HG03039 (cell line): ENCODE data around the gene JAM2.
"Not testable (repeated sequence)": the region's sequence is repeated elsewhere in the genome, so short reads cannot be mapped to it uniquely, and the experiment has no call there.

Source experiments
- ATAC-seq: cut with Tn5 transposase; IDR thresholded peaks from one replicate; pipeline ENCODE4 v1.9.1; 2021; ENCODE audit warnings: mild to moderate bottlenecking, moderate library complexity; ENCODE audit not compliant: unreplicated experiment

JAM2 gene

DNA sequence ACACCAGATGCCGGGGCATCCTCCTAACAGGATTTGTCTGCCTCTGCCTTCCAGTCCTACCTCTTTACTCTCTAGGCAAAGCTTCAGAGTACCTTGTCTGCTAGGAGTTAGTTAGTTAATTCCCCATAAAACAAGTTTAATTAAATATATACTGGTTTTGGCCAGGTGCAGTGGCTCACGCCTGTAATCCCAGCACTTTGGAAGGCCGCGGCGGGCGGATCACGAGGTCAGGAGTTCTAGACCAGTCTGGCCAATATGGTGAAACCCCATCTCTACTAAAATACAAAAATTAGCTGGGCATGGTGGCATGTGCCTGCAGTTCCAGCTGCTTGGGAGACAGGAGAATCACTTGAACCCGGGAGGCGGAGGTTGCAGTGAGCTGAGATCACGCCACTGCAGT, 75.0 kb downstream of the JAM2 start:
- ATAC-seq, result not testable (repeated sequence)

DNA sequence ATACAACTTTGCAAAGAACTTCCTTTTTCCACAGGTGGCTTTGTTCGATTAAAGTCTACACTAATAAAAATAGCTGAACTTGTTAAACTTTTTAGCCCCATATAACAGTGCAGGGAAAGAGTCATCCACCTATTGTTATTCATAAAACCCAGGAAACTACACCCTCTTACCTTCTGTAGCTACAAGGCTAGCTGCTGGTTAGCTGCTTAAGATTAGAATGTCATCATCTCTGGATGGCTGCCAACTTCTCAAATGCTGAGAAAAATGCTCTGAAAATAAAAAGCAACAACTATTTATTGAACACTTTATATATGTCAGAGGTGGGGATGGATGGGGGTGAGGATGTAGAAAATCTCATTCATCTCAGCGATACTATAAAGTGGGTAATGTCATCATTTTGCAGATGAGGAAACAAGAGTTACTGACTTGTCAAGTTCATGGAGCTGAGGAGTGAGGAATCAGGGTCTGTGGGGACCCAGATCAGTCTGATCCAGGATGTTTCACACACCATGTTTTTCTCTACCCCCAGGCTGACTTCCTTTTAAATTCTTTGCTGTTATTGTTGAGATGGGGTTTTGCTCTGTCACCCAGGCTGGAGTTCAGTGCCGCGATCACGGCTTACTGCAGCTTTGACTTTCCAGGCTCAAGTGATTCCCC, 78.6 kb downstream of the JAM2 start:
- ATAC-seq, result no peak

DNA sequence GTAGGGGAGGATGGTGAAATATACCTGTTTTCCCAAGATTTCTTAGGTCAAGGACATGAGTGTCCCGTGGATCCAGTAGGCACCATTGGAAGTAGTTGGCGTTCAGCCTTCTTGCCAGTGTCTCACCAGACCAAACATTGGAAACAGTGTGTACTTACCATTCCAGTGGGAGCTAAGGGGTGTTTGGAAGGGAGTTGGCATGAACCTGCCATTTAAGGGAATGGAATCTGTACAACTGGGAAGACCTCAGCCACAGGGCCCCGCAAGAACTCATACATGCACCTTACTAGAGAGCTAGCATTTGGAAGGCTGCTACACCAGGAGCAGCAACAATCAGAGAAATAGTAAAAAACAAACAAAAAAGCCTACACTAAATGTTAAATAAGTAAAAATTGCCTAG, 82.9 kb downstream of the JAM2 start:
- ATAC-seq, result no peak

DNA sequence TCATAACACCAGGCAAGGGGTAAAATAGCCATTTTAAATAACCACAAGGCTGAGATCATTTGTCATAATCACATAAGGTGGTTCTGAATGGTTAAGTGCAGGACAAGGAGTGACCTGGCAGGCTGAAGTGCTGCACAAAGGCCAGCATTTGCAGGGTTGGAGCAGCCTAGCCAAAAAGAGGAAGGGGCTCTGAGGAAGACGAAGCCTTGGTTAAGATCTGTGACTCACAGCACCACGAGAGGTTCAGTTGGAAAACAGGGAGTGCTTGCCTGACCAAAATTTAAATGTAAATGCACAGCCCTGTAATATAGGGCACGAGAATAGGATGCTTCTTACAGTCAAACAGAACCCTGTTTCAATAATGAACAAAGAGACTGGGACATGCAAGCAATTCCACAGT, 83.6 kb downstream of the JAM2 start:
- no peak for ATAC-seq

DNA sequence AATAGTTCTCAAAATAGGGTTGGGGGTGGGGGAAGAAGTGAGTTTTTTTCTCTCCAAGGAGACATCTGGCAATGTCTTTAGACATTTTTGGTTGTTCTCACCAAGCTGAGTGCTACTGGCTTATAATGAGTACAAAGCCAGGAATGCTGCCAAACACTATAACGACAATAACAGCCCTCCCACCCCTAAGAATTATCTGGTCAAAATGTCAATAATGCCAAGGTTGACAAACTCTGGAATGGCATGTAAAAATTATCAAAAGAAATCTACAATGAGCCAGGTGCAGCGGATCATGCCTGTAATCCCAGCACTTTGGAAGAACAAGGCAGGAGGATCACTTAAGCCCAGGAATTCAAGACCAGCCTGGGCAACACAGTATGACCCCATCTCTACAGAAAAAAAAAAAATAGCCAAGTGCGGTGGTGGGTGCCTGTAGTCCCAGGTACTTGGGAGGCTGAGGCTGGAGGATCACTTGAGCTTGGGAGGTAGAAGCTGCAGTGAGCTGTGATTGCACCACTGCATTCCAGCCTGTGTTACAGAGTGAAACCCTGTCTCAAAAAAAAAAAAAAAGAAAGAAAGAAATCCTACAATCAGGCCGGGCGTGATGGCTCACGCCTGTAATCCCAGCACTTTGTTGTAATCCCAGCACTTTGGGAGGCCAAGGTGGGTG, 93.2 kb downstream of the JAM2 start:
- ATAC-seq, result no peak

DNA sequence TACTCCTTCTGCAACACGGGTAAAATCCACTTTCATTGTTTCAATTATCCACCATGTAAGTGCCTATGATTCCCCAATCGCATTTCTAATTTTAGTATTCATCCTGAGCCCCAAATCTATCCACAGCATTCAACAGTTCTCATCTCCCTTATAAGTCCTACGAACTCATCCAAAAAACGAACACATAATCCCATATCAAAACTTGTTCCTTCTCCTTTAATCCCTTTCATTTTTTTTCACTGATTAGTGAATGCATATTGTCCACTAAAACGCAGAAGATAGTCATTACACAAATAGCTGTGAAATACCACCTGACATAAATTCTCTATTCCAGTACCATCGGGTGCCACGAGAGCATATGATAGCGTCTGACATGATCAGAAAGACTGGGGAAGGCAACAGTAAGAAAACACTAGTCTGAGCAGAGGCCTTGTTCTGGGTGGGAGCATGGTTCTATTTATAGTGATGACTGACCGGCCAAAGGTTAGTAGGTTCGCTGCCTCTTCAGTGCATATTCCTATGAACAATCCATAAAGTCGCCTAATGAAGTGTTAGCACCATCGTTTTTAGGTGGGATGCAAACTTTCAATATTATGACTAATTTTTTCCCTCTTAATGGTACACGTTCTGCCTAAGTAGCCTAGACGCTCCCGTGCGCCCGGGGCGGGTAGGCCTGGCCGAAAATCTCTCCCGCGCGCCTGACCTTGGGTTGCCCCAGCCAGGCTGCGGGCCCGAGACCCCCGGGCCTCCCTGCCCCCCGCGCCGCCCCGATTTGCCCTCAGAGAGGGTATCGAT, 95.0 kb downstream of the JAM2 start:
- ATAC-seq, result peak; percentile 5

DNA sequence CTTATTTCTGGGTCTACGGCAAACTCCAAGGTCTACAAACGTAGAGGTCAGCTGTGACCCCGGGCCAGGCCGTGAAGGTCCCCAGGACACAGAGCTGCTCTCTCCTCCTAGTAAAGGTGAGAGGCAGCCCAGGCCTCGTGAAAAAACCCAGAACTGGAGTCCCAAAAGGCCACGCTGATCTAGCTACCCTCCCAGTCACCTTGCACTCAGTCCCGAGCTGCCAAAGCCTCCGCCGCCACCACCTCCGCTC, 95.5 kb downstream of the JAM2 start:
- no peak for ATAC-seq

DNA sequence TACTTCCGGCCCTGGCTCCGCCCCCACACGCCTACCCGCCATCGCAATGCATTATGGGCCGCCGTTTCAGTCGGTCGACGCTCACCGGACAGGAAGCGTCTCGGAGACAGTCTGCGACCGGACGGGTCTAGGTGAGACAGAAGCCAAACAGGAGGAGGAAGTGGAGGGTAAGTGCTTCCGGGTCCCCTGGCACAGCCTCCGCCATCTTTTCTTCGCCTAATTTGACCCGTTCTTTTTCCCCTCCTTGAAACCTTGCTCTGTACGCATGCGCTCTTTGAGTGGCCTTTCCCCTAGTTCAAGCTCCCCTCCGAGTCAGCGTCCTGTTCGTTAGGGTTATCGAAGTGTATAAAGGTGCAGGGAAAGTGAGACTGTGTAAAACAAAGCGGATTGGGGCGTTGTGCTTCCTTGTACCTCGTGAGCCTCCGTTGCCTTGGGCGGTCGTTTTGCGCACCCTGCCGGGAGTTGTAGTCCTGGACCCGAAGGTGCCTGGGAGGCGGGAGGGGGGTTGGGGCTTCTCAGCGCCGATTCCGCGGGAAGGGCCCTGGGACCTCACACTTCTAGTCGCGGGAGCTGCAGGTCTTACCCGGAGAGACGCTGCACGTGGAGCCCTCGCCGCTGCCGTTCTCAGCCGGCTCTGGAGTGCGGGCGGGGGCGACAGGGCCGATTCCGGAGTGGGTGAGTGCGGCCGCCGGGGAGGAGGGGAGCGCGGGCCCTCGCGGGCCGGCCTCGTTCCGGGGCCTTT, 96.0 kb downstream of the JAM2 start, which contains the start of the genes ATP5PF and GABPA:
Gene ATP5PF (minus strand): TSS at position 1 of the 742 bp plus-strand sequence. CDS start 5,110 bp downstream, outside the sequence.
Gene GABPA (plus strand): TSS at position 69 of the 742 bp plus-strand sequence. CDS start 6,627 bp downstream, outside the sequence.
- ATAC-seq, result peak; percentile 88

DNA sequence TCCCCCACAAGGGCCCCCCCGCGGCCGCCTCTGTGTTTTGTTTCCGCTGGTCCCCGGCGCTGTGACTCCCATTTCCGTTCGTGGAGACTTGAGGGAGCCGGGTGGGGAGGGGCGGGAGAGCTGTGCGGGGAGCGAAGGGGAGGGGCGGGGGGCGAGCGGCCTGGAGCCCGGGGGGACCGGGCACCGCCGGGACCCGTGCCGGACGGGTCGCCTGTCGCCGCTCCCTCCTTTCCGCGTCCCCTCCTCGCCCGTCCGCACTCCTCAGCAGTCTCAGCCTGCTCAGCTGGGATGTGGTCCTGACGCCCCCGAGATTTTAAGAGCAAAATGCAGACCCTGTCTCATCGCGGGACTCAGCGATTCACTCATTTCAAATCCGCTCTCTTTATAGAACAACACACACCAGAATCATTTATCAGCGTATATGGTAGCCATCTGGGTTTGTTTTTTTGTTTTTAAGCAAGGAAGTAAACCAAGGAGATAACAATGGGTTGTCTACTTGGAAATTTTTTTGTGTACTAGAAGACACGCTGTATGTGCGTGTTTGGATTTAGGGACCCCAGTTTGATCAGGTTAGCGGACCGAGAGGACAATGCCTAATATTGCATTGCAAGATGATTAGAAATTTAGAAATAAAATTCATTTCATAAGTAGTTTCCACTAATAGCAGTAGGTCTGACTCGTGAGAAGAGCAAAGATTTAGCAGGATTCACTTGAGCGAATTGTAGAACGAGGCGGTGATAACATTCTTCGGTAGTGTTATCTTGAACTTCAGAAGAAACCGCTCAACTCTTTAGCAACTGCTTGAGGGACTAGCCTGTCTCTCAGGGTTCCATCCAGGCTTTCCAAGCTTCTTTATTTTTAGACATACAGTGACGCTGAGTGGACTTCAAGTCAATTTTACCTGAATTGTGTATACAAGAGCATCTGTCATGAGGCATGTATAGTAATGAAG, 96.9 kb downstream of the JAM2 start:
- ATAC-seq, result peak; percentile 4

DNA sequence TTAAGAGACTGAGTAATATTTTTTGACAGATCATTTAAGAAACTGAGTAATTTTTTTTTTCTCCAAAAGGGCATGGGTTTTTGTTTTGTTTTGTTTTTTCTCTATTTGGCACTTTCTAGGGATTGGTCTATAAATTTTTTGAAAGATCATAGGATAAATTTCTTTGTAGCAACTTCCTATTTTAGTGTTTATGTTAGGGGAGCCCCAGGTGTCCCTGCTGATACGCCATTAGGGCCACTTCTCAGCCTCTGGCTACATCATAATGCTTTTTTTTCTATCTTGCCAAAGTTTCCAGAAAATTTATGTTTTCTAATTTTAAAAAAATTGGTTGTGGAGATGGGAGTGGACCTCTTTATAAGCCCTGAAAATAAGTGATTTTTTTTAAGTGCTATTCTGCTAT, 98.4 kb downstream of the JAM2 start:
- ATAC-seq, result no peak

DNA sequence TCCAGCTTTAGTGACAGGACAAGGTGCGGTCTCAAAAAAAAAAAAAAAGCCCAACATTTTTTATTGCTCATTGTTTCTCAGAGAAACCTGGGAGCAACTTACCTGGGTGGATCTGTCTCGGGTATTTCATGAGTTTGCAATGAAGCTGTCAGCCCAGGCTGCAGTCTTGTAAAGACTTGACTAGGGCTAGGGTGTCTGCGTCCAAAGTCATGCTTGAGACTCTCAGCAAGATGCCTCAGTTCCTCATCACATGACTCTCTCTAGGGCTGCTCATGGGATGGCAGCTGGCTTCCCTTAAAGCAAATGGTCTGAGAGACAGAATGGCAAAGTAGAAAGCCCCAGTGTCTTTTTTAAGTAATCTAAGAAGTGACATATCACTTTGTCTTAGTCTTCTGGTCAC, 103.8 kb downstream of the JAM2 start:
- ATAC-seq, result no peak

DNA sequence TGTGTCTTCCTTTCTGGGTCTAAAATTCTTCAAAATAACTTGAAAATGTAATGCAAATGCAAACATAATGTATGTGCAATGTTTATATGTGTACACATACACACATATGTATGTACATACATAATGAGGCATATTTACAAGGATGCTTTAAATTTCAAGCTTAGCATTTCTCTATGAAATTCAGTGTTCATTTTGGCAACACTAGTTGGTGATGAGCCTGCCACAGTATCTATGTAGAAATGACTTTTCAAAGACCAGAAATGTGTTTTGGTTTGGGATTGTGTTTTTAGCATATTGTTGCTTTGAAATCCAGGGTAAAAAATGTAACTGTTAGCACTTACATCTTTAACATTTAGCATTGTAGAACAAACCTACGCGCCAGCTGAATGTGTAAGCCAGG, 105.8 kb downstream of the JAM2 start:
- no peak for ATAC-seq

DNA sequence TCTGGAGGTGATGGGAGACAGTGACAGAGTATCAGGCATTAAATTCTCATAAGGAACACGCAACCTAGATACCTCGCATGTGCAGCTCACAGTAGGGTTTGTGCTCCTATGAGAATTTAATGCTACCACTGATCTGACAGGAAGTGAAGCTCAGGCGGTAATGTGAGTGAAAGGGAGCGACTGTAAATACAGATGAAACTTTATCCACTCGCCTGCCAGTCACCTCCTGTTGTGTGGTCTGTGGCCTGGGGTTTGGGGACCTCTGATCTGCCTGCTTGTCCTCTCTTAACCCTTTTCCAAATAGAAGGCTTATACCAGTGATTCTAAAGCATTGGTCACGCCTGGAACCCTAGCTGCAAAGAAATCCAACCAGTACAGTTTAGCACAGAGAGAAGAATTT, 111.0 kb downstream of the JAM2 start:
- no peak for ATAC-seq

DNA sequence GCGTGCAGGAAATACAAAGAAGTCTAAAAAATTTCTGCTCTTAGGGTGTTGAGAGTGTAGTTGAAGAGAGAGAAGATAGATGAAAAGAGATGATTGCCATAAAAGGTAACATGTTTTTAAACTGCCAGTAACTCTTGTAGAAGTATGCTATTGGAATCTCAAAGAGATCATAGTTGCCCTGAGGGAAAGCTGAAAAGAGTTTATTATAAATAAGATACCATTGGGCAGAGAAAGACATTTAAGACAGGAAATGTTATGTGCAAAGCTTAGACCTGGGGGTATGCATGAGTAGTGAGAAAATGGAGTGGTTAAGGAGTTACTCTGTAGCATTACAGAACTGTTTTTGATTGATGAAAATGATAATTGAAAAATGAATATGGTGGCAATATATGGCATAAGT, 113.4 kb downstream of the JAM2 start:
- no peak for ATAC-seq

DNA sequence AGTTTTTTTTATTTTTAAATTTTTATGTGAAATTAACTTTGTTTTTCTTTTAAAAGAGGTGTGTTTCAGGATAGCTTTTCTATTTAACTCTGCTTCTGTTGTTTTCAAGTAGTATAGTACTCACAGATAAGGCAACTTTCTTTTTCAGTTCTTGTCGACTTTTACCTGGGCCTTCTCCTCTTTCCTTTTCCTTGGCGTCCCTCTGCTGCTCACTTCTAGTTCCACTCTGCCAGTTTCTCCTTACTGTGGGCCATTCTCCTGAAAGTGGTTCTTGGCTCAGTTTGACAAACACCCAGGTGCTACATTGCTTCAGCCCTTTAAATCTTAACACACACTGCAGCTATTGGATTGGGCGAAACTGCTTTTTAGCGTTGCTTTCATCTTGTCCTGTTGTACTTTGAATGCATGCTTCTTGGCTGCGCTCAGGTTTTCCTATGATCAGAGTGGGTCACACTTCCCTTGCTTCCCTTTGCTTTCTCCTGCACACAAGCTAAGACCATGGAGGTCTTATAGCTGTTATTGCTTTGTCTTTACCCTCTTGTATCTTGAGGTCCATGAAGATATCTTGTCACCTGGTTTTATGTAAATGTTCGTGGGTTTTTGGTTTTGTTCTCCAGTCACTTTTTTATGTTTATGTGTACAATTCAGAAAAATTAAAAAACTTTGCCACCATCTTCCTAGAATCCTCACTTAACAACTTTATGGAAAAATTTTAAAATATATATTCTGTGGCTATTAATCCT, 117.3 kb downstream of the JAM2 start:
- no peak for ATAC-seq

DNA sequence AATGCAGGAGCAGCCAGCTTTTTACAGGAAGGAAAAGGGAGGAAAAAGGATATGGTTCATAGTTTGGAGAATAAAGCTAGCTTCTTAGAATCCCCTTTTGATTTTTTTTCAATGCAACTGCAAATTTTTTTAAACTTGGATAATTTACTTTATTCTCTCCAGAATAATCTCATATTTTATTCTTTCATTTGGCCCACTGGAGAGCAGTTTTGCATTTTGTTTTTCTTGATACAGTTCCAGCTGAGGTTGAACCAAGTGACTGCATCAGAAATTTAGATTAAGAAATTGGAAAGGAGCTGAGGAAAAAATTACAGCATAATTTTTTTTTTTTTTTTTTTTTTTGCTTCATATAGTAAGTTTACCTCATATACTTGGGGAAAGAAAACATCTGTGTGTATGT, 118.5 kb downstream of the JAM2 start:
- no peak for ATAC-seq

DNA sequence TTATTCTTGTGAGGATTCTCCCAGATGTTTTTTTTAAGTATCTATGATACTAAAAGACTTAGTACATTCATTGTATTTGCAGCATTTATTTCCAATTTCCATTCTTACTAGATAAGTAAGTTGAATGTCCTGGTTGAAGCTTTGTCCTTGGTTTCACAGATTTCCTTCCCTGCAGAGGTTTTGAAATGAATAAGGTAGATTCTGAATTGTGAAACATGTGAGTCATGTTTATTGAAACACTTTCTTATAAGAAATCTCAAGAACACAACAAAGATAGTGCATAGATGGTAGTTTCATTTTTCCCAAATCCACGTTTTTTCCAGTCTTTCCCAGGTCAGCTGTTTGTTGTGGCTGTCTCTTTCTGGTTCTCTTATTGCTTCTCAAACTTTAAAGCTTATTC, 120.5 kb downstream of the JAM2 start:
- ATAC-seq, result no peak

DNA sequence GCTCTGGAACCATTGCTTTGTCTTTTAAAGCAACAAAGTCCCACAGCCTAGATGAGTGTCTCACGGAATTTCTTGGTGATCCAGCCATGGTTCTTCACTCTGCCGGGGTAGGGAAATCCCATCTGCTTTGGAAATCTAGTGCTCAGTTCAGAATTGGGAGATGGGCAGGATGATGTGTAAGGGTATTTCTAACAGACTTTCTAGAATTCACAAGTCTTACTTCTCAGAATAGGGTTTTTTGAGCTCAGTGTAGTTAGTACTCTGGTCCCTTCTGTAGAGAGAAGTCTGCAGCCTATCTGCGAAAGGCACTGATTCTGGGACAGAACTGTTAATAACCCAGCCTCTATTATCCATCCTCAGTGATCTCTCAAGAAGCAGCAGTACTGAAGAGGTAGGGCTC, 121.0 kb downstream of the JAM2 start:
- no peak for ATAC-seq

DNA sequence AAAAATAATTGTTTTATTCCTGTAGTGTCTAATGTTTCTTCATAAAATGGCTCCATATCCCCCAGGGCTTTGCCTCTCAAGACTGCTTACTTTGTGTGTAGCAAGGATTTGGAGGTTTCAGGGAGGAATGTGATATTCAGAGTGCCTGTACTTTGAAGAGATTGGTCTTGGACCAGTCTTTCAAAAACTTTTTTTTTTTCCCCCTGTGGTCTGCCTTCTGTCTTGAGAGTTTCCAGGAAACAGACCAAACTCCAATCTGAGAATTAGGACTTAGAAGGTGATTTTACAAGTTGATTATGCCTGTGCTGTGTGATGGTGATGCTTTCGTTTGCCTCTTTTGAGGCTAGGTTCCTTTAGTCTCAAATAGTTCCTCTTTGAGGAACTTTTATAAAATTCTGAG, 121.6 kb downstream of the JAM2 start:
- ATAC-seq, result no peak

DNA sequence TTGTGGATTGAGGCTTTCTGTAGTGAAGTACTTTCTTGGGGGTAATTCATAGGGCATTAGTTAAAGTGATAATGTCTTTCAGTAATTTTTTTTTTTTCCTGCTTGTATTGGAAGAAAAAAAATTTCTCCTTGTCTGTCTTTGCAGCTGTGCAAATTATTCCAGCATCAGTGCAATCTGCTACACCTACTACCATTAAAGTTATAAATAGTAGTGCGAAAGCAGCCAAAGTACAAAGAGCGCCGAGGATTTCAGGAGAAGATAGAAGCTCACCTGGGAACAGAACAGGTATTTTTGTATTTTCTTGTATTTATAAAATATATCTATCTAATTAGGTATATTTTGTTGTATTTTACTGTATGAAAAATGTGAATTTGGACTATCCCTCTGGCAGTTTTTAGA, 125.0 kb downstream of the JAM2 start:
- no peak for ATAC-seq
